Measurements from ENCODE around the gene CD19. TPM values are rescaled to one million over a fixed set of nuclear protein-coding genes. Genes with fewer than 3 reads are reported as not detected.

Gene CD19
- total and polyA plus RNA-seq, 2 of the 8 experiments (the other 6 are each of a cell fraction or from before 2014, with no cell fraction given) = 0.57 to 0.65 TPM

DNA sequence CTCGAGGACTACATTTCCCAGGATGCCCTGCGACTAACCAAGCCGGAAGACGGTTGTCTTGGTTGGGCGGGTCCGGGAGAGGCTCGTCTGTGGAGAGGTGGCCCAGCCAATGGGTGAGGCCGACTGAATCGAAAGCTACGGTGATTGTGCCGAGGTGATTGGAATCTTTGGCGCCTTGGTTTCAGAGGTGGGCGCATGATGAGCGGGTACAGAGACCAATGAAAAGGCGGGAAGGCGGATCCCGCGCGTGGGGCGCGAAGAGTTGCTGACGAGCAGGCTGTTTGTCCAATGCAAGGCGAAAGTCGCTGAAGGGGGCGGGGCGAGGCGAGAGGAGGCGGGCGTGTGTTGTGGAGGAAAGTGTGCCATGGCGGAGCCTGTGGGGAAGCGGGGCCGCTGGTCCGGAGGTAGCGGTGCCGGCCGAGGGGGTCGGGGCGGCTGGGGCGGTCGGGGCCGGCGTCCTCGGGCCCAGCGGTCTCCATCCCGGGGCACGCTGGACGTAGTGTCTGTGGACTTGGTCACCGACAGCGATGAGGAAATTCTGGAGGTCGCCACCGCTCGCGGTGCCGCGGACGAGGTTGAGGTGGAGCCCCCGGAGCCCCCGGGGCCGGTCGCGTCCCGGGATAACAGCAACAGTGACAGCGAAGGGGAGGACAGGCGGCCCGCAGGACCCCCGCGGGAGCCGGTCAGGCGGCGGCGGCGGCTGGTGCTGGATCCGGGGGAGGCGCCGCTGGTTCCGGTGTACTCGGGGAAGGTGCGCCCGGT, 19.1 kb downstream of the CD19 start, which contains the start of gene NFATC2IP:
Gene NFATC2IP, plus strand, starts transcription at position 290 of the 762 bp plus-strand sequence. Its CDS starts 75 bp downstream, at position 365.
- Histone ChIP-seq H3K27me3 (replicated peaks in 1 of 4; ENCODE audit: control insufficient read depth in 3 of 4, extremely low read depth in 1 of 4, insufficient read depth in 3 of 4, low read length in 3 of 4) (no peaks in the 10 kb centered on the region), H3K23me2 (ENCODE audit: low read depth, low read length) (peaks cover 1% of the 10 kb centered on the region; the same call in 1 of the 2 replicates)
- peak; percentile 71 for TF ChIP-seq SIX5 (IDR thresholded peaks at IDR 0.05; ENCODE audit: low read depth, low read length)
- peak; percentile 78; the same call in 1 of the 2 replicates for TF ChIP-seq TAF1 (IDR thresholded peaks at IDR 0.05; ENCODE audit: low read depth, low read length)
- TF ChIP-seq RAD21 (IDR thresholded peaks at IDR 0.05 in 1 of 2, conservative IDR thresholded peaks at IDR 0.05 in 1 of 2; ENCODE audit: low read depth in 2 of 2, low read length in 2 of 2) = no peak
- TF ChIP-seq SIRT6 (IDR thresholded peaks at IDR 0.05; ENCODE audit: low read length) = no peak
- TF ChIP-seq TAF7 (optimal IDR thresholded peaks at IDR 0.05; ENCODE audit: borderline replicate concordance, low read depth, low read length) = peak; percentile 17
- no peak for TF ChIP-seq CBX8 (IDR thresholded peaks at IDR 0.05; ENCODE audit: borderline replicate concordance, low read depth, low read length)
- no peak for TF ChIP-seq NRF1 (IDR thresholded peaks at IDR 0.05; ENCODE audit: low read depth, low read length)
- TF ChIP-seq TBP (IDR thresholded peaks at IDR 0.05; ENCODE audit: low read depth, low read length) = peak; percentile 68; the same call in 1 of the 2 replicates
- no peak for TF ChIP-seq ZNF274 (IDR thresholded peaks at IDR 0.05; ENCODE audit: borderline replicate concordance, extremely low read depth, low read length)
- no peak for TF ChIP-seq RXRA (IDR thresholded peaks at IDR 0.05; ENCODE audit: insufficient read depth, low read depth, low read length)
- TF ChIP-seq POLR2A (IDR thresholded peaks at IDR 0.05; ENCODE audit: control extremely low read depth in 1 of 2, low read depth in 2 of 2, low read length in 2 of 2) = peak in 1 of 2 experiments; percentile 47; a peak in 1 of 3 replicates
- TF ChIP-seq SUZ12 (IDR thresholded peaks at IDR 0.05; ENCODE audit: low read length) = no peak

More for the DNA sequence above, 19.1 kb downstream of the CD19 start, which contains the start of gene NFATC2IP:
- Histone ChIP-seq H2BK12ac (ENCODE audit: low read depth, low read length) (no peak within 1 kb of the TSS), H4K5ac (ENCODE audit: insufficient read length, low read depth, low read length) (no peak within 1 kb of the TSS), H2AFZ (ENCODE audit: low read length) (no peak within 1 kb of the TSS), H3K9ac (replicated peaks in 1 of 4; ENCODE audit: extremely low read depth in 1 of 4, low read depth in 3 of 4, low read length in 3 of 4) (peak within 1 kb of the TSS; percentile 66 to 89 (median 77)), H3K27ac (ENCODE audit: low read depth, low read length) (no peak within 1 kb of the TSS; the same call in 1 of the 2 replicates), H4K20me1 (replicated peaks in 1 of 2; ENCODE audit: control insufficient read depth in 1 of 2, insufficient read depth in 2 of 2, low read length in 2 of 2) (peaks cover 0 to 2% of the 10 kb centered on the region in 2 experiments), H3K4me2 (ENCODE audit: insufficient read depth in 1 of 2, low read depth in 2 of 2, low read length in 2 of 2) (peak within 1 kb of the TSS; percentile 71 to 76), H2BK5ac (ENCODE audit: low read depth, low read length) (peak within 1 kb of the TSS; percentile 78), H2AK5ac (ENCODE audit: low read depth, low read length) (no peak within 1 kb of the TSS), H2BK15ac (ENCODE audit: low read length) (no peak within 1 kb of the TSS), H3K4me3 (ENCODE audit: extremely low read depth in 1 of 4, insufficient read depth in 2 of 4, low read depth in 3 of 4, low read length in 4 of 4) (peak within 1 kb of the TSS; percentile 76 to 98 (median 77)), H2BK120ac (replicated peaks; ENCODE audit: low read depth, low read length) (no peak within 1 kb of the TSS), H3K79me2 (ENCODE audit: control insufficient read depth in 1 of 2, insufficient read depth in 2 of 2, low read length in 2 of 2) (peaks cover 3 to 16% of the 10 kb centered on the region in 2 experiments; a peak in 3 of 4 replicates), H3K79me1 (ENCODE audit: low read depth, low read length) (peaks cover 7% of the 10 kb centered on the region), H3K4me1 (replicated peaks in 1 of 4; ENCODE audit: control insufficient read depth in 3 of 4, insufficient read depth in 4 of 4, low read length in 3 of 4) (peaks cover 0 to 7% (median under 1%) of the 10 kb centered on the region in 4 experiments; a peak in 3 of 7 replicates), H3K36me3 (ENCODE audit: control insufficient read depth in 2 of 4, insufficient read depth in 4 of 4, low read length in 3 of 4) (peaks cover 10 to 30% (median 22%) of the 10 kb centered on the region in 4 experiments; a peak in 7 of 8 replicates), H3K23ac (ENCODE audit: insufficient read length) (no peak within 1 kb of the TSS), H3K4ac (replicated peaks; ENCODE audit: insufficient read length, low read depth, low read length) (no peak within 1 kb of the TSS), H3K9me3 (ENCODE audit: insufficient read depth in 2 of 2, low read depth in 1 of 2, low read length in 1 of 2) (no peaks in the 10 kb centered on the region), H3K18ac (ENCODE audit: extremely low read depth, low read length) (no peak within 1 kb of the TSS; the same call in none of the 2 replicates), H4K8ac (ENCODE audit: extremely low read depth, insufficient read depth, low read length) (peak within 1 kb of the TSS; percentile 87), H4K91ac (replicated peaks; ENCODE audit: insufficient read length, low read length) (no peak within 1 kb of the TSS), H3K56ac (replicated peaks; ENCODE audit: insufficient read length, low read depth, low read length) (peak within 1 kb of the TSS; percentile 74), H3K14ac (ENCODE audit: insufficient read length) (no peak within 1 kb of the TSS), H2BK20ac (ENCODE audit: low read length) (no peak within 1 kb of the TSS)
- peak; percentile 99 for DNase-seq (ENCODE audit: low read depth in 1 of 2, low spot score in 2 of 2)
- FAIRE-seq = peak; percentile 76
- ChIA-PET POLR2A (ENCODE audit: partially characterized antibody) (interaction anchor here (0.6 to 2.2 kb wide), 14 partner anchors 11 to 128 kb away, joined by 3 to 13 read pairs (median 4); partner anchors contain the start of genes ATXN2L and SH2B1), CTCF (ENCODE audit: partially characterized antibody) (interaction anchor here (0.6 to 3.0 kb wide), 8 partner anchors 9 to 458 kb away, joined by 3 to 22 read pairs (median 4); partner anchors contain the start of gene SPNS1)
- WGBS, 2 experiments (ENCODE audit: extremely low coverage in 1 of 2, insufficient coverage in 1 of 2, insufficient read length in 1 of 2, insufficient replicate concordance in 2 of 2, low coverage in 1 of 2, low lambda C conversion rate in 2 of 2, missing lambda C conversion rate in 1 of 2) = 0% methylated on average over 37 of the region's 79 CpGs; no CpG with 5 or more reads in 1 of the 2 experiments

Data from H1 (cell line).